ENCODE data around the gene LETM1.

The LETM1 gene

GRCh38 chr4:1822568-1823544 is 33.1 kb downstream of the LETM1 start:
- Histone ChIP-seq H3K9me3 (ENCODE audit: control insufficient read depth, low read length) (no peaks in the 10 kb centered on the region), H3K4me3 (ENCODE audit: low read length) (no peak overlapping the region), H3K36me3 (ENCODE audit: control insufficient read depth, insufficient read depth, low read length, severe bottlenecking) (peaks cover 86% of the 10 kb centered on the region), H3K27me3 (replicated peaks; ENCODE audit: control insufficient read depth, insufficient read depth, low read length) (no peaks in the 10 kb centered on the region), H3K9ac (ENCODE audit: low read length) (no peak overlapping the region), H3K4me1 (ENCODE audit: control insufficient read depth, insufficient read depth, low read length) (no peaks in the 10 kb centered on the region)
- DNase-seq (ENCODE audit: low read depth): no peak

GRCh38 chr4:1821679-1822567 is 34.0 kb downstream of the LETM1 start:
- H3K4me1 ChIP-seq (ENCODE audit: control insufficient read depth, insufficient read depth, low read length): no peaks in the 10 kb centered on the region
- H3K36me3 ChIP-seq (ENCODE audit: control insufficient read depth, insufficient read depth, low read length, severe bottlenecking): peaks cover 93% of the 10 kb centered on the region
- no peaks in the 10 kb centered on the region for H3K9me3 ChIP-seq (ENCODE audit: control insufficient read depth, low read length)

GRCh38 chr4:1819816-1820215 is 36.1 kb downstream of the LETM1 start:
- no peak for DNase-seq (ENCODE audit: low read depth)
- Histone ChIP-seq H3K27me3 (replicated peaks; ENCODE audit: control insufficient read depth, insufficient read depth, low read length) (no peaks in the 10 kb centered on the region), H3K9ac (ENCODE audit: low read length) (no peak overlapping the region), H3K4me3 (ENCODE audit: low read length) (no peak overlapping the region), H3K36me3 (ENCODE audit: control insufficient read depth, insufficient read depth, low read length, severe bottlenecking) (peaks cover 91% of the 10 kb centered on the region), H3K9me3 (ENCODE audit: control insufficient read depth, low read length) (no peaks in the 10 kb centered on the region), H3K4me1 (ENCODE audit: control insufficient read depth, insufficient read depth, low read length) (no peaks in the 10 kb centered on the region)

More at GRCh38 chr4:1821679-1822567, 34.0 kb downstream of the LETM1 start:
- Histone ChIP-seq H3K27me3 (replicated peaks; ENCODE audit: control insufficient read depth, insufficient read depth, low read length) (no peaks in the 10 kb centered on the region), H3K9ac (ENCODE audit: low read length) (no peak overlapping the region), H3K4me3 (ENCODE audit: low read length) (no peak overlapping the region)
- no peak for DNase-seq (ENCODE audit: low read depth)

GRCh38 chr4:1819284-1819683 is 36.7 kb downstream of the LETM1 start:
- H3K9me3 ChIP-seq (ENCODE audit: control insufficient read depth, low read length): no peaks in the 10 kb centered on the region
- no peak overlapping the region for H3K9ac ChIP-seq (ENCODE audit: low read length)
- no peaks in the 10 kb centered on the region for H3K4me1 ChIP-seq (ENCODE audit: control insufficient read depth, insufficient read depth, low read length)
- H3K27me3 ChIP-seq (replicated peaks; ENCODE audit: control insufficient read depth, insufficient read depth, low read length): no peaks in the 10 kb centered on the region
- H3K36me3 ChIP-seq (ENCODE audit: control insufficient read depth, insufficient read depth, low read length, severe bottlenecking): peaks cover 91% of the 10 kb centered on the region
- H3K4me3 ChIP-seq (ENCODE audit: low read length): no peak overlapping the region
- no peak for DNase-seq (ENCODE audit: low read depth)

- Histone ChIP-seq H3K27me3 (replicated peaks; ENCODE audit: control insufficient read depth, insufficient read depth, low read length) (no peaks in the 10 kb centered on the region), H3K4me1 (ENCODE audit: control insufficient read depth, insufficient read depth, low read length) (peaks cover 4% of the 10 kb centered on the region), H3K36me3 (ENCODE audit: control insufficient read depth, insufficient read depth, low read length, severe bottlenecking) (peaks cover 80% of the 10 kb centered on the region), H3K9ac (ENCODE audit: low read length) (no peak overlapping the region), H3K9me3 (ENCODE audit: control insufficient read depth, low read length) (no peaks in the 10 kb centered on the region), H3K4me3 (ENCODE audit: low read length) (no peak overlapping the region)
- DNase-seq (ENCODE audit: low read depth): no peak
Measured at GRCh38 chr4:1815997-1816860, 39.7 kb downstream of the LETM1 start.

- Histone ChIP-seq H3K27me3 (replicated peaks; ENCODE audit: control insufficient read depth, insufficient read depth, low read length) (no peaks in the 10 kb centered on the region), H3K36me3 (ENCODE audit: control insufficient read depth, insufficient read depth, low read length, severe bottlenecking) (peaks cover 79% of the 10 kb centered on the region), H3K4me1 (ENCODE audit: control insufficient read depth, insufficient read depth, low read length) (peaks cover 8% of the 10 kb centered on the region), H3K9me3 (ENCODE audit: control insufficient read depth, low read length) (no peaks in the 10 kb centered on the region), H3K9ac (ENCODE audit: low read length) (no peak overlapping the region), H3K4me3 (ENCODE audit: low read length) (no peak overlapping the region)
- no peak for DNase-seq (ENCODE audit: low read depth)
Measured at GRCh38 chr4:1815096-1815996, 40.6 kb downstream of the LETM1 start.

- DNase-seq (ENCODE audit: low read depth): no peak
- Histone ChIP-seq H3K27me3 (replicated peaks; ENCODE audit: control insufficient read depth, insufficient read depth, low read length) (no peaks in the 10 kb centered on the region), H3K4me3 (ENCODE audit: low read length) (no peak overlapping the region), H3K4me1 (ENCODE audit: control insufficient read depth, insufficient read depth, low read length) (peaks cover 8% of the 10 kb centered on the region), H3K36me3 (ENCODE audit: control insufficient read depth, insufficient read depth, low read length, severe bottlenecking) (peaks cover 70% of the 10 kb centered on the region), H3K9ac (ENCODE audit: low read length) (no peak overlapping the region), H3K9me3 (ENCODE audit: control insufficient read depth, low read length) (no peaks in the 10 kb centered on the region)
Measured at GRCh38 chr4:1814453-1814852, 41.5 kb downstream of the LETM1 start.

- H3K9me3 ChIP-seq (ENCODE audit: control insufficient read depth, low read length): no peaks in the 10 kb centered on the region
- peaks cover 8% of the 10 kb centered on the region for H3K4me1 ChIP-seq (ENCODE audit: control insufficient read depth, insufficient read depth, low read length)
- H3K9ac ChIP-seq (ENCODE audit: low read length): no peak overlapping the region
- no peak for DNase-seq (ENCODE audit: low read depth)
- no peaks in the 10 kb centered on the region for H3K27me3 ChIP-seq (replicated peaks; ENCODE audit: control insufficient read depth, insufficient read depth, low read length)
- H3K36me3 ChIP-seq (ENCODE audit: control insufficient read depth, insufficient read depth, low read length, severe bottlenecking): peaks cover 65% of the 10 kb centered on the region
- H3K4me3 ChIP-seq (ENCODE audit: low read length): no peak overlapping the region
Measured at GRCh38 chr4:1813915-1814314, 42.0 kb downstream of the LETM1 start.

- peaks cover 58% of the 10 kb centered on the region for H3K36me3 ChIP-seq (ENCODE audit: control insufficient read depth, insufficient read depth, low read length, severe bottlenecking)
- peaks cover 8% of the 10 kb centered on the region for H3K4me1 ChIP-seq (ENCODE audit: control insufficient read depth, insufficient read depth, low read length)
- no peaks in the 10 kb centered on the region for H3K9me3 ChIP-seq (ENCODE audit: control insufficient read depth, low read length)
- no peak overlapping the region for H3K9ac ChIP-seq (ENCODE audit: low read length)
- no peak overlapping the region for H3K4me3 ChIP-seq (ENCODE audit: low read length)
- H3K27me3 ChIP-seq (replicated peaks; ENCODE audit: control insufficient read depth, insufficient read depth, low read length): no peaks in the 10 kb centered on the region
- no peak for DNase-seq (ENCODE audit: low read depth)
Measured at GRCh38 chr4:1813231-1813630, 42.7 kb downstream of the LETM1 start.

- no peaks in the 10 kb centered on the region for H3K9me3 ChIP-seq (ENCODE audit: control insufficient read depth, low read length)
- H3K27me3 ChIP-seq (replicated peaks; ENCODE audit: control insufficient read depth, insufficient read depth, low read length): no peaks in the 10 kb centered on the region
- H3K9ac ChIP-seq (ENCODE audit: low read length): no peak overlapping the region
- no peak overlapping the region for H3K4me3 ChIP-seq (ENCODE audit: low read length)
- no peak for DNase-seq (ENCODE audit: low read depth)
- H3K4me1 ChIP-seq (ENCODE audit: control insufficient read depth, insufficient read depth, low read length): peaks cover 8% of the 10 kb centered on the region
- peaks cover 53% of the 10 kb centered on the region for H3K36me3 ChIP-seq (ENCODE audit: control insufficient read depth, insufficient read depth, low read length, severe bottlenecking)
Measured at GRCh38 chr4:1812720-1813119, 43.2 kb downstream of the LETM1 start.
